Cardiac muscle cell (in vitro differentiated cells and primary cell): ENCODE results near the gene HDAC4. TPM values are rescaled to one million over a fixed set of nuclear protein-coding genes. Genes with fewer than 3 reads are reported as not detected.

Experiments
- DNase-seq, 2 donors: peaks; one replicate each; pipeline versions ENCODE4 v3.0.0 to v3.0.0-alpha.2; 2010 to 2017; ENCODE audit warnings: low read depth in 1 of 2, low spot score in 1 of 2
- H3K27ac ChIP-seq: fragments of 200-600 bp; sonication (generic); 2 replicates; pipeline ENCODE4 v1.5.1; 2016
- H3K27me3 ChIP-seq: fragments of 200-600 bp; sonication (generic); 2 replicates; pipeline ENCODE4 v1.6.0; 2016; ENCODE audit warnings: control low read depth
- H3K36me3 ChIP-seq: fragments of 200-600 bp; sonication (generic); 2 replicates; pipeline ENCODE4 v1.5.1; 2016; ENCODE audit warnings: control low read depth
- H3K4me1 ChIP-seq: fragments of 200-600 bp; sonication (generic); 2 replicates; pipeline ENCODE4 v1.8.1; 2017; ENCODE audit warnings: low read depth, mild to moderate bottlenecking, mixed run types
- H3K4me3 ChIP-seq: fragments of 200-600 bp; sonication (generic); 2 replicates; pipeline ENCODE4 v1.5.1; 2016; ENCODE audit warnings: mild to moderate bottlenecking
- H3K9me3 ChIP-seq: fragments of 200-600 bp; sonication (generic); 2 replicates; pipeline ENCODE4 v1.5.1; 2017; ENCODE audit warnings: low read depth, mild to moderate bottlenecking, control low read depth
- CTCF ChIP-seq: IDR thresholded peaks from 2 replicates; pipeline ENCODE4 v1.5.1; 2012; ENCODE audit warnings: low read depth, mild to moderate bottlenecking, low read length
- polyA plus RNA-seq: library from polyadenylated mRNA; unstranded; fragments of >200 nt; fragmentation: Nextera tagmentation; extraction: Ambion mirVana; gene quantifications from 2 replicates; pipeline ENCODE4 v1.2.1, GENCODE V29; 2016
- total RNA-seq: library from RNA; depleted of rRNA; stranded (reverse); fragments of >200 nt; gene quantifications from 2 replicates; pipeline ENCODE4 v1.2.3, GENCODE V29; 2016

The HDAC4 gene
- total and polyA plus RNA-seq, 2 experiments from 2014 or later = 7.0 to 41.6 TPM

GRCh38 chr2:239302083-239302807, 98.6 kb downstream of the HDAC4 start:
- Histone ChIP-seq H3K4me1 (peaks cover 7% of the 10 kb centered on the region), H3K4me3 (no peak overlapping the region), H3K9me3 (no peaks in the 10 kb centered on the region), H3K27me3 (no peaks in the 10 kb centered on the region), H3K36me3 (no peaks in the 10 kb centered on the region), H3K27ac (no peak overlapping the region)
- TF ChIP-seq CTCF = no peak
- DNase-seq = no peak

- Histone ChIP-seq H3K36me3 (no peaks in the 10 kb centered on the region), H3K9me3 (no peaks in the 10 kb centered on the region), H3K4me3 (no peak overlapping the region), H3K27ac (no peak overlapping the region), H3K4me1 (peaks cover 11% of the 10 kb centered on the region), H3K27me3 (no peaks in the 10 kb centered on the region)
- TF ChIP-seq CTCF = no peak
- no peak for DNase-seq
Measured at GRCh38 chr2:239300871-239301735, 99.7 kb downstream of the HDAC4 start.

GRCh38 chr2:239300242-239300641, 100.6 kb downstream of the HDAC4 start:
- Histone ChIP-seq H3K36me3 (no peaks in the 10 kb centered on the region), H3K27me3 (no peaks in the 10 kb centered on the region), H3K27ac (no peak overlapping the region), H3K4me3 (no peak overlapping the region), H3K9me3 (no peaks in the 10 kb centered on the region), H3K4me1 (peaks cover 20% of the 10 kb centered on the region)
- no peak for TF ChIP-seq CTCF
- DNase-seq = no peak

- Histone ChIP-seq H3K4me1 (peaks cover 21% of the 10 kb centered on the region), H3K27ac (no peak overlapping the region), H3K4me3 (no peak overlapping the region), H3K36me3 (no peaks in the 10 kb centered on the region), H3K27me3 (no peaks in the 10 kb centered on the region), H3K9me3 (no peaks in the 10 kb centered on the region)
- DNase-seq = no peak
- TF ChIP-seq CTCF = no peak
Measured at GRCh38 chr2:239299218-239299939, 101.4 kb downstream of the HDAC4 start.

GRCh38 chr2:239298116-239298804, 102.6 kb downstream of the HDAC4 start:
- Histone ChIP-seq H3K9me3 (no peaks in the 10 kb centered on the region), H3K4me1 (peaks cover 21% of the 10 kb centered on the region), H3K36me3 (no peaks in the 10 kb centered on the region), H3K27me3 (no peaks in the 10 kb centered on the region), H3K27ac (no peak overlapping the region), H3K4me3 (no peak overlapping the region)
- TF ChIP-seq CTCF = no peak
- DNase-seq = no peak
